GM12878 (cell line): ENCODE measurements around the gene TRAPPC12.

Experiments
- BACH1 ChIP-seq: fragments of 450-650 bp; IDR thresholded peaks from 2 replicates; pipeline ENCODE4 v1.6.1; 2017; ENCODE audit warnings: mild to moderate bottlenecking, borderline replicate concordance
- FOS ChIP-seq: IDR thresholded peaks from 3 replicates; pipeline ENCODE4 v1.6.1; 2011; ENCODE audit warnings: borderline replicate concordance; ENCODE audit not compliant: insufficient read length; ENCODE audit errors: extremely low read depth
- FOXM1 ChIP-seq: IDR thresholded peaks from 2 replicates; pipeline ENCODE4 v1.6.1; 2012; ENCODE audit warnings: low read depth, mild to moderate bottlenecking, inconsistent platforms, low read length, moderate library complexity
- MYC ChIP-seq: IDR thresholded peaks from 2 replicates; pipeline ENCODE4 v1.6.1; 2011; ENCODE audit warnings: mild to moderate bottlenecking, low read length, moderate library complexity, inconsistent platforms; ENCODE audit not compliant: insufficient read depth, insufficient replicate concordance, insufficient read length, severe bottlenecking
- POLR2A ChIP-seq: IDR thresholded peaks from 2 replicates; pipeline ENCODE4 v1.6.1; 2011; ENCODE audit warnings: low read depth, mild to moderate bottlenecking, low read length
- SIX5 ChIP-seq: IDR thresholded peaks from 2 replicates; pipeline ENCODE4 v1.6.1; 2011; ENCODE audit warnings: mild to moderate bottlenecking, low read depth, low read length, moderate library complexity; ENCODE audit not compliant: severe bottlenecking
- YY1 ChIP-seq: IDR thresholded peaks from 2 replicates; pipeline ENCODE4 v1.6.1; 2011; ENCODE audit warnings: low read depth, mild to moderate bottlenecking, low read length
- TF ChIP-seq, protein P1 (sequence below), 3 experiments: IDR thresholded peaks in 2 of 3; conservative IDR thresholded peaks in 1 of 3; 2 replicates each; pipeline ENCODE4 v1.5.1; 2011; ENCODE audit warnings: low read depth in 3 of 3, low read length in 3 of 3, mild to moderate bottlenecking in 3 of 3, control low read depth in 2 of 3, moderate library complexity in 2 of 3, inconsistent platforms in 1 of 3, mixed read lengths in 1 of 3; ENCODE audit not compliant: control insufficient read depth in 2 of 3, insufficient read depth in 1 of 3; ENCODE audit errors: extremely low read depth in 1 of 3

DNA sequence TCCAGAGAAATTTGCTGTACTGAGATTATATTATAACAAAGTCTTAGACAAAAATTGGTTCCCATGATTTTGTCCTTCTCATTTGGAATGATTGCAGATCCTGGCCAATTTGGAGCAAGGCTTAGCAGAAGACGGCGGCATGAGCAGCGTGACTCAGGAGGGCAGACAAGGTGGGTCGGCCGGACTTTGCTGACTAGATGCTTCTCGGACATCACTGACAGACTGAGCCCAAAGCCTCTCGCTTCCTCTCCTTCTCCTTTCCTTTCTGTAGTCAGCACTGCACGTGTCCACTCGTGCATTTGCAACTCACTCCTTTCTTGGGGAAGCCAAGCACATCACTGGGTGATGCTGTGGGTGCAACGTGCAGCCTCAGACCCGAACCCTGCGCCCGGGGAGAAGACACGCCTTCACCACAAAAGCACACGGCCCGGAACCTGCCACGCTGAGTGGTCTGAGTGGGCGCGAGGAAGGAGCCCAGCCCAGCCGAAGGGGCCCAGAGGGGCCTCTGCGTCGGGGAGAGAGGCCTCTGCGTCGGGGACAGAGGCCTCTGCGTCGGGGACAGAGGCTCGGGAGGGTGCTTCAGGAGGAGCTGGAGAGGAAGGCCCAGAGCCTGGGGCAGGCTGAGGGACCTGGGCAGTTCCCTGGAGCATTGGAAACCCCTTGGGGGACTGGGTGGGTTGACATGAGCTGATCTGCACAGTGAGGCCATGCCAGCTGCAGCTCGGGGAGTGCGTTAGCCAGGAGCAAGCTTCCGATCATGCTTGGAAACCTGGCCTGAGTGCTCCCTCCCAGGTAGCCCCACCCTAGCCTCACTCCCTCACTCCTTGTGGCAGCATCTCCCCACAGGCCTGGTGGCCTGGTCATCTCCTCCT is 78.3 kb downstream of the TRAPPC12 start:
- no peak for TF ChIP-seq SIX5
- TF ChIP-seq, protein P1, sequence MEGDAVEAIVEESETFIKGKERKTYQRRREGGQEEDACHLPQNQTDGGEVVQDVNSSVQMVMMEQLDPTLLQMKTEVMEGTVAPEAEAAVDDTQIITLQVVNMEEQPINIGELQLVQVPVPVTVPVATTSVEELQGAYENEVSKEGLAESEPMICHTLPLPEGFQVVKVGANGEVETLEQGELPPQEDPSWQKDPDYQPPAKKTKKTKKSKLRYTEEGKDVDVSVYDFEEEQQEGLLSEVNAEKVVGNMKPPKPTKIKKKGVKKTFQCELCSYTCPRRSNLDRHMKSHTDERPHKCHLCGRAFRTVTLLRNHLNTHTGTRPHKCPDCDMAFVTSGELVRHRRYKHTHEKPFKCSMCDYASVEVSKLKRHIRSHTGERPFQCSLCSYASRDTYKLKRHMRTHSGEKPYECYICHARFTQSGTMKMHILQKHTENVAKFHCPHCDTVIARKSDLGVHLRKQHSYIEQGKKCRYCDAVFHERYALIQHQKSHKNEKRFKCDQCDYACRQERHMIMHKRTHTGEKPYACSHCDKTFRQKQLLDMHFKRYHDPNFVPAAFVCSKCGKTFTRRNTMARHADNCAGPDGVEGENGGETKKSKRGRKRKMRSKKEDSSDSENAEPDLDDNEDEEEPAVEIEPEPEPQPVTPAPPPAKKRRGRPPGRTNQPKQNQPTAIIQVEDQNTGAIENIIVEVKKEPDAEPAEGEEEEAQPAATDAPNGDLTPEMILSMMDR (IDR thresholded peaks at IDR 0.05 in 2 of 3, conservative IDR thresholded peaks at IDR 0.05 in 1 of 3; ENCODE audit: control insufficient read depth in 2 of 3, extremely low read depth in 1 of 3, insufficient read depth in 1 of 3, low read depth in 3 of 3, low read length in 3 of 3), result no peak
- TF ChIP-seq FOS, result no peak
- TF ChIP-seq FOXM1, result no peak
- TF ChIP-seq YY1, result no peak
- no peak for TF ChIP-seq BACH1
- no peak for TF ChIP-seq POLR2A
- TF ChIP-seq MYC, result no peak
